Endodermal cell (in vitro differentiated cells): ENCODE measurements around the gene RPS16. TPM values are rescaled to one million over a fixed set of nuclear protein-coding genes. Genes with fewer than 3 reads are reported as not detected.

ENCODE experiments used
- DNase-seq: peaks from one replicate; pipeline ENCODE4 v3.0.0-alpha.2; 2017
- H3K27ac ChIP-seq: 2 replicates; pipeline ENCODE4 v1.5.1; 2013; ENCODE audit warnings: mild to moderate bottlenecking, low read depth, low read length, moderate library complexity
- H3K27me3 ChIP-seq: 2 replicates; pipeline ENCODE4 v1.6.1; 2013; ENCODE audit warnings: mild to moderate bottlenecking, low read length, moderate library complexity; ENCODE audit not compliant: insufficient read depth, control insufficient read depth, poor library complexity, severe bottlenecking
- H3K36me3 ChIP-seq: 2 replicates; pipeline ENCODE4 v1.7.0; 2013; ENCODE audit warnings: mild to moderate bottlenecking, low read length, moderate library complexity; ENCODE audit not compliant: control insufficient read depth, insufficient read depth
- H3K4me1 ChIP-seq: one replicate; pipeline ENCODE4 v1.7.0; 2013; ENCODE audit warnings: low read length; ENCODE audit not compliant: control insufficient read depth, insufficient read depth
- H3K4me3 ChIP-seq: 2 replicates; pipeline ENCODE4 v1.5.1; 2013; ENCODE audit warnings: mild to moderate bottlenecking, low read length, moderate library complexity
- H3K9ac ChIP-seq: 2 replicates; pipeline ENCODE4 v1.6.1; 2013; ENCODE audit warnings: mild to moderate bottlenecking, low read length, moderate library complexity; ENCODE audit not compliant: poor library complexity, severe bottlenecking; ENCODE audit errors: extremely low read depth
- H3K9me3 ChIP-seq: 2 replicates; pipeline ENCODE4 v1.6.1; 2013; ENCODE audit warnings: mild to moderate bottlenecking, low read length, moderate library complexity; ENCODE audit not compliant: control insufficient read depth
- H3K27ac Mint-ChIP-seq: 2 replicates; pipeline ENCODE4 v1.8.0; 2020; ENCODE audit warnings: mixed read lengths
- H3K27me3 Mint-ChIP-seq: 2 replicates; pipeline ENCODE4 v1.8.0; 2021; ENCODE audit warnings: mild to moderate bottlenecking, mixed read lengths; ENCODE audit not compliant: insufficient read depth
- H3K36me3 Mint-ChIP-seq: 2 replicates; pipeline ENCODE4 v1.8.0; 2020; ENCODE audit warnings: low read depth, mixed read lengths
- H3K4me1 Mint-ChIP-seq: 2 replicates; pipeline ENCODE4 v1.8.0; 2020; ENCODE audit warnings: mixed read lengths
- H3K4me3 Mint-ChIP-seq: 2 replicates; pipeline ENCODE4 v1.8.0; 2020; ENCODE audit warnings: mild to moderate bottlenecking, moderate library complexity, mixed read lengths
- H3K9me3 Mint-ChIP-seq: 2 replicates; pipeline ENCODE4 v1.8.0; 2020; ENCODE audit warnings: mild to moderate bottlenecking, mixed read lengths
- WGBS, 2 experiments: methylation state at CpG; one replicate each; pipeline versions ENCODE4 v1.1.5 to v1.1.7; 2013; ENCODE audit warnings: missing lambda C conversion rate in 2 of 2, mixed read lengths in 1 of 2; ENCODE audit not compliant: insufficient coverage in 1 of 2, insufficient read length in 1 of 2; 5-methylcytosine and 5-hydroxymethylcytosine counted together
- total RNA-seq, 2 donors: library from RNA; stranded (reverse); fragmentation: NEBNext Ultra II Directional in 1 of 2; extraction: Animal tissue kit (Norgen Biotek cat#: 25700) in 1 of 2; gene quantifications; 2 replicates in 1 of 2; 3 replicates in 1 of 2; pipeline ENCODE4 v1.2.1, GENCODE V29; 2021
- TF ChIP-seq, protein P1 (sequence below): fragments of 200-600 bp; sonication (generic); conservative IDR thresholded peaks from 2 replicates; pipeline ENCODE4 v1.5.0; 2021; ENCODE audit warnings: antibody characterized with exemption, mild to moderate bottlenecking

The RPS16 gene
- total RNA-seq, 2 donors from 2014 or later = 1,674 to 1,990 TPM

DNA sequence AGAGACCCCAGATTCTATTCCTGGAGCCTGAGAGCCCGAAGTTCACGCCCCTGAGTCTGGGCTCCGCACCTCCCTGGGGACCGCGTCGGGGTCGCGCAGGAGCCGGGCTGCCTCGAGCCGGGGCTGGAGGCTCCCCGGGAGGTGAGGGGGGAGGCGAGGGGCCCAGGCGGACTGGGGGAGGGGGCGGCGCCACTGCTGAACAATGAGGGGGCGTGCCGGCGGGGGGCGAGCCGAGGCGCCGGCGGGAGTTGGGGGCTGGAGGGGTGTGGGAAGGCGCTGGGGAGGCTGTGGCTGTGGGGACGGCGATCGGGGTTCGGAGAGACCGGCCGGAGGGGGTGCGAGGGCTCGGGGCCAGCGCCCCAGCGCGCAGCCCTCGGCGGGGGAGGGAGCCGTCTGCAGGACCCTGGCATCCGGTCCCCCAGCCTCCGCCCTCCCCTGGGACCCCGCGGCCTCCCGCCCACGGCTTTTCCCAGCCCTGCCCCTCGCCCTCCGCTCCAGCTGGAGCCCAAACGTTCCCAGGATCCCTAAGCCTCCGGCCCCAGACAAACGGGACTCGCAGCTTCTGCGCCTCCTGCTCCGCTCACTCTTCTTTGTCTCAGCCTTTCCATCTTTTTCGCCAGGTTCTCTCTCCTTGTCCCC, 22.4 kb downstream of the RPS16 start:
- peaks cover 6% of the 10 kb centered on the region for H3K4me1 ChIP-seq
- H3K9me3 ChIP-seq = no peaks in the 10 kb centered on the region
- H3K9ac ChIP-seq = peak overlapping the region; percentile 98
- WGBS, 2 experiments = 0% methylated on average over 16 to 51 of the region's 54 CpGs
- H3K4me1 Mint-ChIP-seq = peaks cover 32% of the 10 kb centered on the region
- no peaks in the 10 kb centered on the region for H3K27me3 ChIP-seq
- peak overlapping the region; percentile 91 for H3K4me3 Mint-ChIP-seq
- H3K36me3 ChIP-seq = peaks cover 33% of the 10 kb centered on the region
- peak overlapping the region; percentile 94 for H3K27ac ChIP-seq
- H3K27ac Mint-ChIP-seq = peak overlapping the region; percentile 94
- peaks cover 37% of the 10 kb centered on the region for H3K36me3 Mint-ChIP-seq
- no peaks in the 10 kb centered on the region for H3K9me3 Mint-ChIP-seq
- no peaks in the 10 kb centered on the region for H3K27me3 Mint-ChIP-seq
- H3K4me3 ChIP-seq = peak overlapping the region; percentile 98
- TF ChIP-seq, protein P1, sequence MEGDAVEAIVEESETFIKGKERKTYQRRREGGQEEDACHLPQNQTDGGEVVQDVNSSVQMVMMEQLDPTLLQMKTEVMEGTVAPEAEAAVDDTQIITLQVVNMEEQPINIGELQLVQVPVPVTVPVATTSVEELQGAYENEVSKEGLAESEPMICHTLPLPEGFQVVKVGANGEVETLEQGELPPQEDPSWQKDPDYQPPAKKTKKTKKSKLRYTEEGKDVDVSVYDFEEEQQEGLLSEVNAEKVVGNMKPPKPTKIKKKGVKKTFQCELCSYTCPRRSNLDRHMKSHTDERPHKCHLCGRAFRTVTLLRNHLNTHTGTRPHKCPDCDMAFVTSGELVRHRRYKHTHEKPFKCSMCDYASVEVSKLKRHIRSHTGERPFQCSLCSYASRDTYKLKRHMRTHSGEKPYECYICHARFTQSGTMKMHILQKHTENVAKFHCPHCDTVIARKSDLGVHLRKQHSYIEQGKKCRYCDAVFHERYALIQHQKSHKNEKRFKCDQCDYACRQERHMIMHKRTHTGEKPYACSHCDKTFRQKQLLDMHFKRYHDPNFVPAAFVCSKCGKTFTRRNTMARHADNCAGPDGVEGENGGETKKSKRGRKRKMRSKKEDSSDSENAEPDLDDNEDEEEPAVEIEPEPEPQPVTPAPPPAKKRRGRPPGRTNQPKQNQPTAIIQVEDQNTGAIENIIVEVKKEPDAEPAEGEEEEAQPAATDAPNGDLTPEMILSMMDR = no peak
- peak; percentile 86 for DNase-seq

DNA sequence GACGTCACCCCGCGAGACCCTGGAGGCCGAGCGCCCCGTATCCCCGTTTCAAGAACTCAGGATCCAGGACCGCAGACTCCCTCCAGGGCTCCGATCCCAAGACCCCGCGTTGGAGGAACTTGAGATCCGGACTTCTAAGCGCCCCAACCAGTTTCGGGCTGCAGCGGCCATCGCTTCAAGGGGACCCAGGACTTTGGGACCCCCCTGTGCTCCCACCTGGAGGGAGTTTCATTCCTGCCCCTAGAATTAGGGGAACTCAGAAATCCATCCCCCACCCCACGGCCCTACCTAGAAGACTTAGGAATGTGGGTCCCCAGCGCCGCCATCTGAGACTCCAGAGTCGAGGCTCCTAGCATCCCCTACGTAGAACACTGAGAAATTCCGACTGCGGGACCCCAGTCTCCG, 22.9 kb downstream of the RPS16 start:
- Histone ChIP-seq H3K27me3 (no peaks in the 10 kb centered on the region), H3K4me1 (peaks cover 8% of the 10 kb centered on the region), H3K4me3 (peak overlapping the region; percentile 98), H3K9me3 (no peaks in the 10 kb centered on the region), H3K27ac (peak overlapping the region; percentile 94), H3K36me3 (peaks cover 30% of the 10 kb centered on the region), H3K9ac (peak overlapping the region; percentile 98)
- no peak for DNase-seq
- 0 to 2% methylated on average over 23 to 24 of the region's 24 CpGs for WGBS, 2 experiments
- Mint-ChIP-seq H3K9me3 (no peaks in the 10 kb centered on the region), H3K4me1 (peaks cover 36% of the 10 kb centered on the region), H3K27me3 (no peaks in the 10 kb centered on the region), H3K27ac (peak overlapping the region; percentile 93), H3K4me3 (peak overlapping the region; percentile 91), H3K36me3 (peaks cover 36% of the 10 kb centered on the region)
- TF ChIP-seq, protein P1 = no peak

DNA sequence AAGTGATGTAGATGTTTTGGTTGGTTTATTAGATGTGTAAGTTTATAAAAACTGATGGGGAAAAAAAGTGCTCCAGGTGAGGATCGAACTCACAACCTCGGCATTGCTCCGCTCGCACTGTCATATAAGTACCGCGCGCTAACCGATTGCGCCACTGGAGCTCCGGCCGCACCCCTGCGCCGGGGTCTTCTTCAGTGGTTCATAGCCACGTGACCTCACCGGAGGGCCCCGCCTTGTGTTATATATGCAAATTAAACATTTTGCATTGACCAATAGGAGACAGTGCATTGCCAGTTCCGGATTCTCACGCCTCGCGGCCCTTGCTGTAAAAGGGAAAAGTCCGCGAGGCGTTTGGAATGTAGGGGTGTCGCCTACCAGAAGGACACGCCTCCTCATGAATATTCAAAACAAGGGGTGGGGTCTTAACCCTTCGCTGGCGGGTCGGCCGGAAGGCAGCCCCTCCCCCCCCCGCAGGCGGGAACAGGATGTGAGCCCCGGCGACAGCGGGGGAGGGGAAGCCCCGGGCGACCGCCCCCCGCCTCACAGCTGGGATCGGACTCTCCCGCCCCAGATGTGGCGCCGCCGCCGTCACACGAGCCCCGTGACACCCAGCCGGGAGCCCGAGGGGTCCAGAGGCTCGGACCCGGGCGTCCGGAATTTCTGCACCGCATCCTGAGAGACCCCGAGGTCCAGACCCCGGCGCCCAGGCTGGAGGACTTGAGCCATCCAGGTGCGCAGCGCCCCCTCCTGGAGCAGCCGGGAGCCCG, 23.5 kb downstream of the RPS16 start, which contains the start of gene PLEKHG2:
Gene PLEKHG2 (plus strand): TSS at position 570 of the 767 bp plus-strand sequence. CDS start 1,418 bp downstream, outside the sequence.
- Histone ChIP-seq H3K4me3 (peak within 1 kb of the TSS; percentile 98), H3K4me1 (peaks cover 9% of the 10 kb centered on the region), H3K9me3 (no peaks in the 10 kb centered on the region), H3K27ac (peak within 1 kb of the TSS; percentile 94), H3K27me3 (no peaks in the 10 kb centered on the region), H3K9ac (peak within 1 kb of the TSS; percentile 98), H3K36me3 (peaks cover 25% of the 10 kb centered on the region)
- H3K36me3 Mint-ChIP-seq = peaks cover 32% of the 10 kb centered on the region
- H3K9me3 Mint-ChIP-seq = no peaks in the 10 kb centered on the region
- peak within 1 kb of the TSS; percentile 94 for H3K27ac Mint-ChIP-seq
- WGBS, 2 experiments = 0% methylated on average over 26 to 60 of the region's 60 CpGs
- DNase-seq = peak; percentile 99
- no peaks in the 10 kb centered on the region for H3K27me3 Mint-ChIP-seq
- H3K4me3 Mint-ChIP-seq = peak within 1 kb of the TSS; percentile 91
- TF ChIP-seq, protein P1 = peak; percentile 97
- peaks cover 37% of the 10 kb centered on the region for H3K4me1 Mint-ChIP-seq
